ENCODE results near the gene UCK1. TPM values are rescaled to one million over a fixed set of nuclear protein-coding genes. Genes with fewer than 3 reads are reported as not detected.

UCK1 gene
- total RNA-seq, 1 experiment from 2014 or later = 33.2 TPM

- DNase-seq = no peak
- Histone ChIP-seq H3K27me3 (ENCODE audit: control insufficient read depth, insufficient read depth, low read length) (no peaks in the 10 kb centered on the region), H3K4me3 (ENCODE audit: insufficient read depth, low read depth, low read length) (no peak overlapping the region), H3K36me3 (replicated peaks; ENCODE audit: control insufficient read depth, insufficient read depth, low read length) (peaks cover 73% of the 10 kb centered on the region)
These were observed 55.7 kb downstream of the UCK1 start for GRCh38 chr9:131475111-131475955.

- no peak for DNase-seq
- H3K36me3 ChIP-seq (replicated peaks; ENCODE audit: control insufficient read depth, insufficient read depth, low read length) = peaks cover 74% of the 10 kb centered on the region
- no peak overlapping the region for H3K4me3 ChIP-seq (ENCODE audit: insufficient read depth, low read depth, low read length)
- H3K27me3 ChIP-seq (ENCODE audit: control insufficient read depth, insufficient read depth, low read length) = no peaks in the 10 kb centered on the region
These were observed 56.4 kb downstream of the UCK1 start for GRCh38 chr9:131474711-131475110.

GRCh38 chr9:131473891-131474290 lies 57.2 kb downstream of the UCK1 start:
- DNase-seq = peak; percentile 38
- Histone ChIP-seq H3K27me3 (ENCODE audit: control insufficient read depth, insufficient read depth, low read length) (no peaks in the 10 kb centered on the region), H3K36me3 (replicated peaks; ENCODE audit: control insufficient read depth, insufficient read depth, low read length) (peaks cover 72% of the 10 kb centered on the region), H3K4me3 (ENCODE audit: insufficient read depth, low read depth, low read length) (no peak overlapping the region)

Other genes starting within 250 kb of the UCK1 start
- 8.2 and 8.8 TPM in 2 replicates for gene PLPP7, start 241.5 kb downstream of the UCK1 start, total RNA-seq (2014; rRNA removed; shearing (Covaris generic))
- gene PRRC2B, start 137.2 kb downstream of the UCK1 start, total RNA-seq (2014; rRNA removed; shearing (Covaris generic)) = 77.4 and 102 TPM in 2 replicates
- gene POMT1, start 28.3 kb downstream of the UCK1 start, total RNA-seq (2014; rRNA removed; shearing (Covaris generic)) = 21.1 and 24.0 TPM in 2 replicates
- gene PRRT1B, start 14.3 kb upstream of the UCK1 start, total RNA-seq (2014; rRNA removed; shearing (Covaris generic)) = 0.22 and 1.5 TPM in 2 replicates
- gene RAPGEF1, start 208.8 kb upstream of the UCK1 start, total RNA-seq (2014; rRNA removed; shearing (Covaris generic)) = 47.1 and 49.6 TPM in 2 replicates